ENCODE measurements around the gene GPA33. TPM values are rescaled to one million over a fixed set of nuclear protein-coding genes. Genes with fewer than 3 reads are reported as not detected.

GPA33 gene
- total and polyA plus RNA-seq, 4 donors = 0.26 to 1.5 (median 0.70) TPM

DNA sequence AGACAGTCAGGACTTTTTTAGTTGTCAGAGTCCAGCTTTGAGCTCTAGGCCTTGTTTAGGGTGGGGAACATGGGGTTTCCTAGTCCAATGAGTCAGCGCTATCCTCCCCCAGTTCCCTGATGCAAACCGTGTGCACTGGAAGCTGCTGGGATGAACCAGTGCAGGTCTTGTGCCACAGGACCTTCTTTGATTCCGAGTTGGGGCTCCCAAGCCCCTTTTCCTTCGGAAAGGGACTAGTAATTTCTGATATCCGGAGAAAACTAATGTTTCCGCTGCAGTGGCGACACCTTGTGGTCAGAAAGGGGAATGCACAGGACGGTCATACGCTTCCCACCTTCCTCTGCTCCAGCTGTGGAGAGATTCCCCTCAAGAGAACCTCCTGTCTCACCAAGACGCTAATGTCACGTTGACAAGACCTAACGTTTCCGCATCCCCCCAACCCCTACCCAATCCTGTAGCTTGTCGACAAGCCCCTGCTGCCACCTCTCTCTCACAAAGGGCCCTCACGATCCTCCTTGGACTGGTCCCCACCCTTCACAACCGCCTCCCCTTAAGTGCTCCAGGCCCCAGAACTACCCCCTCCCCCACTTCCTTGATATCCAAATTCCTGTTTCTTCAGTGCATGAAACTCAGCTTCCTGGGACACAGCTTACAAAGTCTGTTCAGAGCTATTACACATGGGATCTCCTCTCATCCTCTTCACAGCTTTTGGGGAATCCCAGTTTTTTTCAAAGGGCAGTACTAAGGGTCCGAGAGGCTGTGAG lies 30.9 kb downstream of the GPA33 start:
- Histone ChIP-seq H3K4me1 (ENCODE audit: control insufficient read depth in 5 of 5, insufficient read depth in 5 of 5, low read length in 5 of 5) (peaks cover 0 to 2% (median 0%) of the 10 kb centered on the region in 5 donors), H3K27ac (ENCODE audit: low read depth in 1 of 2, low read length in 1 of 2) (no peak overlapping the region), H3K27me3 (ENCODE audit: control insufficient read depth in 3 of 3, insufficient read depth in 3 of 3, low read length in 2 of 3) (no peaks in the 10 kb centered on the region), H3K4me3 (no peak overlapping the region), H3K36me3 (ENCODE audit: control insufficient read depth in 4 of 4, insufficient read depth in 4 of 4, low read length in 4 of 4) (no peaks in the 10 kb centered on the region), H3K9me3 (ENCODE audit: control insufficient read depth in 4 of 4, insufficient read depth in 3 of 4, low read length in 3 of 4) (no peaks in the 10 kb centered on the region), H3K9ac (ENCODE audit: insufficient read depth in 1 of 2, low read length in 2 of 2) (no peak overlapping the region)
- ATAC-seq (ENCODE audit: insufficient read depth, low FRiP score) (peak; percentile 87), DNase-seq (peak; percentile 71 to 78 (median 76))
- TF ChIP-seq, protein P1, sequence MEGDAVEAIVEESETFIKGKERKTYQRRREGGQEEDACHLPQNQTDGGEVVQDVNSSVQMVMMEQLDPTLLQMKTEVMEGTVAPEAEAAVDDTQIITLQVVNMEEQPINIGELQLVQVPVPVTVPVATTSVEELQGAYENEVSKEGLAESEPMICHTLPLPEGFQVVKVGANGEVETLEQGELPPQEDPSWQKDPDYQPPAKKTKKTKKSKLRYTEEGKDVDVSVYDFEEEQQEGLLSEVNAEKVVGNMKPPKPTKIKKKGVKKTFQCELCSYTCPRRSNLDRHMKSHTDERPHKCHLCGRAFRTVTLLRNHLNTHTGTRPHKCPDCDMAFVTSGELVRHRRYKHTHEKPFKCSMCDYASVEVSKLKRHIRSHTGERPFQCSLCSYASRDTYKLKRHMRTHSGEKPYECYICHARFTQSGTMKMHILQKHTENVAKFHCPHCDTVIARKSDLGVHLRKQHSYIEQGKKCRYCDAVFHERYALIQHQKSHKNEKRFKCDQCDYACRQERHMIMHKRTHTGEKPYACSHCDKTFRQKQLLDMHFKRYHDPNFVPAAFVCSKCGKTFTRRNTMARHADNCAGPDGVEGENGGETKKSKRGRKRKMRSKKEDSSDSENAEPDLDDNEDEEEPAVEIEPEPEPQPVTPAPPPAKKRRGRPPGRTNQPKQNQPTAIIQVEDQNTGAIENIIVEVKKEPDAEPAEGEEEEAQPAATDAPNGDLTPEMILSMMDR (IDR thresholded peaks at IDR 0.05; ENCODE audit: control extremely low read depth, extremely low read depth) = peak; percentile 89
- 12 to 21% methylated on average over 17 of the region's 17 CpGs for WGBS, 2 donors

DNA sequence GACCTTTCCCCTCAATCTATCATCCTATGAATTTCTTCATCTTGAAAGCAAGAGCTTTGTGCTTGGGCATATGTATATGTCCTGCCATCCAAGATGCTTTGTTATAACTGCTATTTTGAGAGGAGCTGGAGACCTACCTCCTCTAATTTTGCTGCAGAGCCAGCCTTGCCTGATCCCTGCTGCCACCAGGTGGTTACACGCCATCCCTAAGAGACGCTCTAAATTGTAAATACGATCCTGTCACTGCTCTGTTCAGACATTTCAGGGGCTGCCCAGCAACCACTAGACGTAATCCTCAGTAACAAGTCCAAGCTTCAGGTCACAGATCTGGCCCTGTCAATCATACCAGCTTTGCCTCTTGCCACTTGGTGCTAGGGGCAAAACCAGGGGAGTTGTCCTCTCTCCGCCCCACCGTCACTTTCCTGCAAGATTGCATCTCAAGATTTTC lies 32.9 kb downstream of the GPA33 start:
- no peak for ATAC-seq (ENCODE audit: insufficient read depth, low FRiP score)
- no peak overlapping the region for H3K27ac ChIP-seq (ENCODE audit: low read depth in 1 of 2, low read length in 1 of 2)
- WGBS, 2 donors = 39 to 49% methylated on average over 6 of the region's 6 CpGs
- TF ChIP-seq, protein P1 (IDR thresholded peaks at IDR 0.05; ENCODE audit: control extremely low read depth, extremely low read depth) = peak; percentile 12
- DNase-seq = peak; percentile 37 to 56 (median 55)
- no peaks in the 10 kb centered on the region for H3K9me3 ChIP-seq (ENCODE audit: control insufficient read depth in 4 of 4, insufficient read depth in 3 of 4, low read length in 3 of 4)
- H3K36me3 ChIP-seq (ENCODE audit: control insufficient read depth in 4 of 4, insufficient read depth in 4 of 4, low read length in 4 of 4) = no peaks in the 10 kb centered on the region
- no peaks in the 10 kb centered on the region for H3K27me3 ChIP-seq (ENCODE audit: control insufficient read depth in 3 of 3, insufficient read depth in 3 of 3, low read length in 2 of 3)
- H3K4me3 ChIP-seq = no peak overlapping the region
- H3K4me1 ChIP-seq (ENCODE audit: control insufficient read depth in 5 of 5, insufficient read depth in 5 of 5, low read length in 5 of 5) = peaks cover 0 to 2% (median 0%) of the 10 kb centered on the region in 5 donors
- no peak overlapping the region for H3K9ac ChIP-seq (ENCODE audit: insufficient read depth in 1 of 2, low read length in 2 of 2)

- Histone ChIP-seq H3K4me3 (no peak overlapping the region), H3K9ac (ENCODE audit: insufficient read depth in 1 of 2, low read length in 2 of 2) (no peak overlapping the region), H3K27ac (ENCODE audit: low read depth in 1 of 2, low read length in 1 of 2) (no peak overlapping the region), H3K27me3 (ENCODE audit: control insufficient read depth in 3 of 3, insufficient read depth in 3 of 3, low read length in 2 of 3) (no peaks in the 10 kb centered on the region), H3K9me3 (ENCODE audit: control insufficient read depth in 4 of 4, insufficient read depth in 3 of 4, low read length in 3 of 4) (no peaks in the 10 kb centered on the region), H3K4me1 (ENCODE audit: control insufficient read depth in 5 of 5, insufficient read depth in 5 of 5, low read length in 5 of 5) (peaks cover 0 to 2% (median 0%) of the 10 kb centered on the region in 5 donors), H3K36me3 (ENCODE audit: control insufficient read depth in 4 of 4, insufficient read depth in 4 of 4, low read length in 4 of 4) (no peaks in the 10 kb centered on the region)
- TF ChIP-seq, protein P1 (IDR thresholded peaks at IDR 0.05; ENCODE audit: control extremely low read depth, extremely low read depth) = no peak
- peak in 1 of 3 donors; percentile 11 for DNase-seq
- ATAC-seq (ENCODE audit: insufficient read depth, low FRiP score) = no peak
- WGBS, 2 donors = 58 to 72% methylated on average over 10 of the region's 10 CpGs
Measured at GRCh38 chr1:167056529-167057231, 33.5 kb downstream of the GPA33 start.
